GM12878 (cell line): ENCODE results near the gene NMD3.

Experiments
- BCL11A ChIP-seq: IDR thresholded peaks from 2 replicates; pipeline ENCODE4 v1.6.1; 2011; ENCODE audit warnings: low read depth, low read length
- CEBPB ChIP-seq, 2 experiments: fragments of 150-350 bp in 1 of 2; IDR thresholded peaks; 2 replicates each; pipeline ENCODE4 v1.6.1; 2012 to 2014; ENCODE audit warnings: low read depth in 2 of 2, low read length in 2 of 2, borderline replicate concordance in 1 of 2, inconsistent platforms in 1 of 2
- CTCF ChIP-seq, 3 experiments: IDR thresholded peaks in 2 of 3; conservative IDR thresholded peaks in 1 of 3; 2 replicates each; pipeline ENCODE4 v1.5.1; 2011; ENCODE audit warnings: low read depth in 3 of 3, low read length in 3 of 3, mild to moderate bottlenecking in 3 of 3, control low read depth in 2 of 3, moderate library complexity in 2 of 3, inconsistent platforms in 1 of 3, mixed read lengths in 1 of 3; ENCODE audit not compliant: control insufficient read depth in 2 of 3, insufficient read depth in 1 of 3; ENCODE audit errors: extremely low read depth in 1 of 3
- EZH2 ChIP-seq: IDR thresholded peaks from 2 replicates; pipeline ENCODE4 v1.6.1; 2012; ENCODE audit warnings: low read depth, mild to moderate bottlenecking, control low read depth, inconsistent platforms, low read length, borderline replicate concordance; ENCODE audit not compliant: control insufficient read depth
- JUND ChIP-seq: IDR thresholded peaks from 2 replicates; pipeline ENCODE4 v1.6.1; 2012; ENCODE audit warnings: low read depth, mild to moderate bottlenecking, low read length, improper control_type of control experiment, moderate library complexity
- PKNOX1 ChIP-seq: fragments of 450-650 bp; IDR thresholded peaks from 2 replicates; pipeline ENCODE4 v1.6.1; 2016; ENCODE audit warnings: mild to moderate bottlenecking
- POLR2A ChIP-seq: IDR thresholded peaks from 2 replicates; pipeline ENCODE4 v1.6.1; 2011; ENCODE audit warnings: low read depth, mild to moderate bottlenecking, low read length
- POLR2AphosphoS5 ChIP-seq: IDR thresholded peaks from 2 replicates; pipeline ENCODE4 v1.6.1; 2011; ENCODE audit warnings: mild to moderate bottlenecking, low read length, inconsistent platforms
- REST ChIP-seq: IDR thresholded peaks from 2 replicates; pipeline ENCODE4 v1.6.1; 2012; ENCODE audit warnings: mild to moderate bottlenecking, low read depth, low read length
- SRF ChIP-seq, 2 experiments: IDR thresholded peaks; 2 replicates each; pipeline ENCODE4 v1.6.1; 2011; ENCODE audit warnings: low read depth in 2 of 2, low read length in 2 of 2, mild to moderate bottlenecking in 1 of 2, moderate library complexity in 1 of 2
- SUPT20H ChIP-seq: IDR thresholded peaks from 2 replicates; pipeline ENCODE4 v1.6.1; 2011; ENCODE audit warnings: low read depth, mild to moderate bottlenecking, low read length, moderate library complexity, borderline replicate concordance; ENCODE audit not compliant: control insufficient read depth
- TCF7 ChIP-seq: IDR thresholded peaks from 2 replicates; pipeline ENCODE4 v1.6.1; 2014; ENCODE audit warnings: antibody characterized with exemption, borderline replicate concordance
- USF1 ChIP-seq: IDR thresholded peaks from 2 replicates; pipeline ENCODE4 v1.6.1; 2011; ENCODE audit warnings: borderline replicate concordance, low read depth, mild to moderate bottlenecking, moderate library complexity, mixed read lengths, low read length; ENCODE audit not compliant: insufficient read depth; ENCODE audit errors: extremely low read length
- YY1 ChIP-seq: IDR thresholded peaks from 2 replicates; pipeline ENCODE4 v1.6.1; 2011; ENCODE audit warnings: low read depth, mild to moderate bottlenecking, low read length

- TF ChIP-seq CEBPB (IDR thresholded peaks at IDR 0.05; ENCODE audit: borderline replicate concordance in 1 of 2, low read depth in 2 of 2, low read length in 2 of 2): no peak
- TF ChIP-seq YY1: no peak
- TF ChIP-seq CTCF (IDR thresholded peaks at IDR 0.05 in 2 of 3, conservative IDR thresholded peaks at IDR 0.05 in 1 of 3; ENCODE audit: control insufficient read depth in 2 of 3, extremely low read depth in 1 of 3, insufficient read depth in 1 of 3, low read depth in 3 of 3, low read length in 3 of 3): no peak
- no peak for TF ChIP-seq REST
- no peak for TF ChIP-seq POLR2A
- TF ChIP-seq PKNOX1: no peak
- no peak for TF ChIP-seq SUPT20H
- no peak for TF ChIP-seq EZH2
- no peak for TF ChIP-seq TCF7
- TF ChIP-seq JUND: no peak
- no peak for TF ChIP-seq SRF (IDR thresholded peaks at IDR 0.05; ENCODE audit: low read depth in 2 of 2, low read length in 2 of 2)
- TF ChIP-seq BCL11A: no peak
- TF ChIP-seq USF1: no peak
- no peak for TF ChIP-seq POLR2AphosphoS5
These were observed 3.7 kb downstream of the NMD3 start for GRCh38 chr3:161224786-161225185.
